Gastrocnemius medialis (tissue), 4 donors: Measurements from ENCODE around the gene SLC1A7.

Source experiments
- CTCF ChIP-seq, 5 experiments: fragments of 450-650 bp in 3 of 5; fragments of 200-600 bp in 2 of 5; sonication (generic) in 2 of 5; IDR thresholded peaks in 4 of 5; conservative IDR thresholded peaks in 1 of 5; 1 replicate in 4 of 5; 2 replicates in 1 of 5; pipeline ENCODE4 v1.5.1; 2016 to 2019; ENCODE audit warnings: antibody characterized with exemption in 5 of 5, mild to moderate bottlenecking in 3 of 5, moderate library complexity in 3 of 5
- POLR2A ChIP-seq, 2 donors: fragments of 450-650 bp; IDR thresholded peaks; one replicate each; pipeline ENCODE4 v1.6.1; 2017; ENCODE audit warnings: antibody characterized with exemption in 2 of 2, mild to moderate bottlenecking in 2 of 2, moderate library complexity in 2 of 2

GRCh38 chr1:53131590-53131938 is 10.9 kb downstream of the SLC1A7 start:
- no peak for TF ChIP-seq CTCF (IDR thresholded peaks at IDR 0.05 in 4 of 5, conservative IDR thresholded peaks at IDR 0.05 in 1 of 5)
- no peak for TF ChIP-seq POLR2A (IDR thresholded peaks at IDR 0.05)
